GM06990 (cell line): ENCODE data around the gene SPTBN5.

Experiments used
- DNase-seq: peaks from one replicate; pipeline ENCODE4 v3.0.0-alpha.2; 2011; ENCODE audit not compliant: insufficient read length; ENCODE audit errors: extremely low read depth
- H3K27me3 ChIP-seq: replicated peaks from 2 replicates; pipeline ENCODE4 v1.6.0; 2011; ENCODE audit warnings: low read length; ENCODE audit not compliant: control insufficient read depth, insufficient read depth
- H3K36me3 ChIP-seq: 2 replicates; pipeline ENCODE4 v1.5.1; 2011; ENCODE audit warnings: low read length; ENCODE audit not compliant: control insufficient read depth, insufficient read depth
- H3K4me3 ChIP-seq: replicated peaks from 2 replicates; pipeline ENCODE4 v1.5.1; 2011; ENCODE audit warnings: low read depth, mild to moderate bottlenecking, control low read depth, low read length
- TF ChIP-seq, protein P1 (sequence below): IDR thresholded peaks from 2 replicates; pipeline ENCODE4 v1.5.1; 2011; ENCODE audit warnings: low read length, control low read depth, mild to moderate bottlenecking, inconsistent platforms; ENCODE audit not compliant: insufficient read depth, poor library complexity, severe bottlenecking

The SPTBN5 gene

GRCh38 chr15:41878355-41878699, 15.5 kb downstream of the SPTBN5 start:
- TF ChIP-seq, protein P1, sequence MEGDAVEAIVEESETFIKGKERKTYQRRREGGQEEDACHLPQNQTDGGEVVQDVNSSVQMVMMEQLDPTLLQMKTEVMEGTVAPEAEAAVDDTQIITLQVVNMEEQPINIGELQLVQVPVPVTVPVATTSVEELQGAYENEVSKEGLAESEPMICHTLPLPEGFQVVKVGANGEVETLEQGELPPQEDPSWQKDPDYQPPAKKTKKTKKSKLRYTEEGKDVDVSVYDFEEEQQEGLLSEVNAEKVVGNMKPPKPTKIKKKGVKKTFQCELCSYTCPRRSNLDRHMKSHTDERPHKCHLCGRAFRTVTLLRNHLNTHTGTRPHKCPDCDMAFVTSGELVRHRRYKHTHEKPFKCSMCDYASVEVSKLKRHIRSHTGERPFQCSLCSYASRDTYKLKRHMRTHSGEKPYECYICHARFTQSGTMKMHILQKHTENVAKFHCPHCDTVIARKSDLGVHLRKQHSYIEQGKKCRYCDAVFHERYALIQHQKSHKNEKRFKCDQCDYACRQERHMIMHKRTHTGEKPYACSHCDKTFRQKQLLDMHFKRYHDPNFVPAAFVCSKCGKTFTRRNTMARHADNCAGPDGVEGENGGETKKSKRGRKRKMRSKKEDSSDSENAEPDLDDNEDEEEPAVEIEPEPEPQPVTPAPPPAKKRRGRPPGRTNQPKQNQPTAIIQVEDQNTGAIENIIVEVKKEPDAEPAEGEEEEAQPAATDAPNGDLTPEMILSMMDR = no peak
- no peaks in the 10 kb centered on the region for H3K36me3 ChIP-seq
- DNase-seq = no peak
- H3K4me3 ChIP-seq = no peak overlapping the region
- H3K27me3 ChIP-seq = peaks cover 8% of the 10 kb centered on the region

DNA sequence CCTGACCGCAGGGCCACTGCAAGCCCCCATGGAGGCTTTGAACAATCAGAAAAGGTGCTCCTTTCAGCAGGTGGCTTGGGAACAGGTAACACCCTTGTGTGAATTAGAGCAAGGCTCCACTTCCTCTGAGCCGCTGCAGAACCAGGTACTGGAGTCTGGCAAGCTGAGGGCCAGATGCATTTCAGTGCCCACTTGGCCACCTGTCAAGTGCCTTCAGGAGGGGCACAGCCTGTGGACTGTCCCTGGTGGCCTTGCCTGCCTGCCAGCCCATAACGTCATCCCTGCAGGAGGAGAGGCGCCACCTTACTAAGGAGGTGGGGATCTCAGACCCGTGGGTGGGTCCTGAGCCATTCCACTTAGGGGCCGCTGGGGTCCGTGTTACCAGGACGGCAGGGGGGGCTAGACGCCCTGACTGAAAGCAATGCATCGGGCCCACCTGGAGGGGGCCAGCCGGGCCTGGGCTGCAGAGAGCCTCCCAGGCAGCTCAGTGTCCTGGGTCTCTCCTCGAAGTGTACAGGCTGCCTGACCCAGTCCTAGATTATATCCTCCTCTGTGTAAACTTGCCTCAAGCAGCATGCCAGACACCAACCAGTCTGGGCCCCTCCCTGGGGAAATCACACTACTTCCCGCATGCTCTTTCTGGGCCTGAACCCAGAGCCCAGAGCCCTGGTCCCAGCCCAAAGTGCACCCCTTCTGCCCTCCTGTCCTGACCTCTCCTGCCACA, 16.1 kb downstream of the SPTBN5 start:
- TF ChIP-seq, protein P1 = no peak
- H3K36me3 ChIP-seq = no peaks in the 10 kb centered on the region
- DNase-seq = no peak
- H3K4me3 ChIP-seq = no peak overlapping the region
- H3K27me3 ChIP-seq = peaks cover 8% of the 10 kb centered on the region

- no peaks in the 10 kb centered on the region for H3K36me3 ChIP-seq
- DNase-seq = no peak
- peaks cover 8% of the 10 kb centered on the region for H3K27me3 ChIP-seq
- TF ChIP-seq, protein P1 = no peak
- H3K4me3 ChIP-seq = no peak overlapping the region
These were observed 17.2 kb downstream of the SPTBN5 start for GRCh38 chr15:41876689-41877088.

DNA sequence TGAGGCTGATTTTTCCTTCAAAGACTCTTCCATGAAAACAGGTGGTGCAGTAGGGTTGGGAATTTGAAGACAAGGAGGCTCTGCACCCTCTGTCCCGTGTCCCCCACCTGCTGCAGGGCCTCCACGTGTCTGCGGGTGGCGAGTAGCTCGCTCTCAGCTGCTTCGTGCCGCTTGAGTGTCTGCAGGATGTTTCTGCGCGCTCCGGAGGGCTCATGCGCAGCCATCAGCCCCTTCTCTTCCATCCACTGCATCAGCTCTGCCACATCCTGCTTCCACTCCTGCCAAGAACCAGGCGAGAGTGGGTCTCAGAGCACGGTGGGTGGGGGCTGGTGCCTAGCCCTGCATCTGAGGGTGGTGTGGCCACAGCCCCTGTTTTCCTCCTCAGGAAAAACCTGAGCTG, 17.8 kb downstream of the SPTBN5 start:
- DNase-seq = no peak
- Histone ChIP-seq H3K27me3 (peaks cover 5% of the 10 kb centered on the region), H3K4me3 (no peak overlapping the region), H3K36me3 (no peaks in the 10 kb centered on the region)
- TF ChIP-seq, protein P1 = no peak

- TF ChIP-seq, protein P1 = no peak
- Histone ChIP-seq H3K4me3 (no peak overlapping the region), H3K36me3 (no peaks in the 10 kb centered on the region), H3K27me3 (peaks cover 4% of the 10 kb centered on the region)
- no peak for DNase-seq
These were observed 19.1 kb downstream of the SPTBN5 start for GRCh38 chr15:41874736-41875135.

GRCh38 chr15:41873711-41874110, 20.1 kb downstream of the SPTBN5 start:
- Histone ChIP-seq H3K4me3 (no peak overlapping the region), H3K27me3 (peaks cover 3% of the 10 kb centered on the region), H3K36me3 (no peaks in the 10 kb centered on the region)
- TF ChIP-seq, protein P1 = no peak
- DNase-seq = no peak
